RWPE1 (cell line): ENCODE data around the gene PLPP3.

Experiments used
- CTCF ChIA-PET: fragments of 350-600 bp; sonication (Branson Sonifier 250); formaldehyde crosslinking; extraction: SDS; loops from one replicate; lab custom pipeline; 2021; lab: Yijun Ruan, JAX
- POLR2A ChIA-PET: fragments of 400-600 bp; formaldehyde crosslinking; extraction: SDS; loops from one replicate; lab custom pipeline; 2020; ENCODE audit warnings: antibody characterized with exemption; ENCODE audit not compliant: low non-redundant PET; lab: Yijun Ruan, JAX
- DNase-seq: peaks from one replicate; pipeline ENCODE4 v3.0.0; 2012; ENCODE audit warnings: low spot score
- H3K27ac ChIP-seq: fragments of 450-650 bp; 2 replicates; pipeline ENCODE4 v1.5.1; 2017
- TF ChIP-seq, protein P1 (sequence below): fragments of 450-650 bp; conservative IDR thresholded peaks from 2 replicates; pipeline ENCODE4 v1.5.1; 2017; ENCODE audit warnings: low read depth, mild to moderate bottlenecking

Gene PLPP3

DNA sequence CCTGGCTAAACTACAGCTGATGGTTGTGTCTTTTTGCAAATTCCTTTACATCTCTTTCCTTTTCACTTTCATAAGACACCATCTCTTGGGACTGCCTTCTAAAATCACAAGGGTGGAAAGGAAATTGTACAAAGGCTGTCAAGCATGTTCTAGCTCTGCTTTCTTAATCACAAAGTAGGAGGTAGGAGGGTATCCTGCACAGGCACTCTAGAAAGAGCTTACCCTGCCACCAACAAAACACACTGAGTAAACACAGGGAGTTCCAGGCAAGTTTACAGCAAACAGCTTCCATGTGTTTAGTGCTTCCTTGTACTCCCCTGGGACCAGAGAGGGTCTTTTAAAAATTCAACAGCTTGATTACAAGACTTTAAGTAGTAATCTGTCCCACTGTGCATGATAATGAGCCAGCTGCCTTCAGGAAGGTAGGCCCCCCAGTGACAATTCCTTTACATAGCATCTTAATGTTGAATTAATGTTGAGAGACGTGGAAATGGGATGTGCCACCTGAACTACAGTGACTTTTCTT is 2.4 kb downstream of the PLPP3 start:
- POLR2A ChIA-PET = interaction anchor here (0.5 kb wide), 1 partner anchor 546 kb away, joined by 5 read pairs; no protein-coding TSS in a partner anchor
- DNase-seq = peak; percentile 30
- CTCF ChIA-PET = interaction anchor here (0.6 to 3.5 kb wide), 10 partner anchors 59 to 1147 kb away, joined by 3 to 33 read pairs (median 3); no protein-coding TSS in a partner anchor
- no peak overlapping the region for H3K27ac ChIP-seq
- TF ChIP-seq, protein P1, sequence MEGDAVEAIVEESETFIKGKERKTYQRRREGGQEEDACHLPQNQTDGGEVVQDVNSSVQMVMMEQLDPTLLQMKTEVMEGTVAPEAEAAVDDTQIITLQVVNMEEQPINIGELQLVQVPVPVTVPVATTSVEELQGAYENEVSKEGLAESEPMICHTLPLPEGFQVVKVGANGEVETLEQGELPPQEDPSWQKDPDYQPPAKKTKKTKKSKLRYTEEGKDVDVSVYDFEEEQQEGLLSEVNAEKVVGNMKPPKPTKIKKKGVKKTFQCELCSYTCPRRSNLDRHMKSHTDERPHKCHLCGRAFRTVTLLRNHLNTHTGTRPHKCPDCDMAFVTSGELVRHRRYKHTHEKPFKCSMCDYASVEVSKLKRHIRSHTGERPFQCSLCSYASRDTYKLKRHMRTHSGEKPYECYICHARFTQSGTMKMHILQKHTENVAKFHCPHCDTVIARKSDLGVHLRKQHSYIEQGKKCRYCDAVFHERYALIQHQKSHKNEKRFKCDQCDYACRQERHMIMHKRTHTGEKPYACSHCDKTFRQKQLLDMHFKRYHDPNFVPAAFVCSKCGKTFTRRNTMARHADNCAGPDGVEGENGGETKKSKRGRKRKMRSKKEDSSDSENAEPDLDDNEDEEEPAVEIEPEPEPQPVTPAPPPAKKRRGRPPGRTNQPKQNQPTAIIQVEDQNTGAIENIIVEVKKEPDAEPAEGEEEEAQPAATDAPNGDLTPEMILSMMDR = peak; percentile 44

DNA sequence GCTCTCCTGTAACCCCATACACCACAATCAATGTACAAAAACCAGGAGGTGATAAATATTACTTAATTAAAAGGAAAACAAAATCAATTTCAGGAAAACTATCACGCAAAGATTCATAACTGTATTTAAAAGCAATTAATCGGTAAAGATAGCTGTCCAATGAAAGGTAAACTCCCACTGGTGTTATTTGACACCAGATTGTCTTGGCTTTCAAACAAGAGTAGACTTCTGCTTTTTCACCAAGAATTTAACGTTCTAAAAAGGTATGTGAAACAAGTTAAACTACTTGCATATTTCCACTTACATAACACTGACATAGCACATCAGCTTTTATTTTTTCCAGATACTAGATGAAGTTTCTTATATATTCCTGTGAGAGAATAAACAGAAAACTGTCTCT is 3.5 kb downstream of the PLPP3 start:
- TF ChIP-seq, protein P1 = no peak
- ChIA-PET POLR2A (no interaction called here), CTCF (interaction anchor here (1.1 to 1.9 kb wide), 2 partner anchors 9 to 58 kb away, joined by 3 to 7 read pairs; no protein-coding TSS in a partner anchor)
- H3K27ac ChIP-seq = no peak overlapping the region
- no peak for DNase-seq

DNA sequence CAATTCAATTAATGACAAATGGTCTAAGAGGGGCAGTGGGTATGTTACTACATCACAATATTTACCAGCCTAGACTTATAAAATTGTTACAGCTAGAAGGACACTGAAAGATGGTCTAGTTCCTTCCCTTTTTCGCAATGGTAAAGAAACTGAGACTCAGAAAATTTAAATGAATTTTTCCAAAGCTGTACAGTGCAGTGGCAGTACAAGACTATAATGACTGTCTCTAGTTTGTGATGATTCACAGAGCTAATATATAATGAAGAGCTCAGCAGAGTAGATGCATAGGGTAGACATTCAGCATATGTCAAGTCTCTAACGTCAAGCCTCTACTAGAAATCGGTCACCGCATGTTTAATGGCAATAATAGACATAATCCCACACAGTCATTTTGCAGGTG is 4.6 kb downstream of the PLPP3 start:
- ChIA-PET CTCF (interaction anchor here (1.9 kb wide), 1 partner anchor 10 kb away, joined by 7 read pairs; no protein-coding TSS in a partner anchor), POLR2A (no interaction called here)
- DNase-seq = no peak
- H3K27ac ChIP-seq = no peak overlapping the region
- TF ChIP-seq, protein P1 = no peak

DNA sequence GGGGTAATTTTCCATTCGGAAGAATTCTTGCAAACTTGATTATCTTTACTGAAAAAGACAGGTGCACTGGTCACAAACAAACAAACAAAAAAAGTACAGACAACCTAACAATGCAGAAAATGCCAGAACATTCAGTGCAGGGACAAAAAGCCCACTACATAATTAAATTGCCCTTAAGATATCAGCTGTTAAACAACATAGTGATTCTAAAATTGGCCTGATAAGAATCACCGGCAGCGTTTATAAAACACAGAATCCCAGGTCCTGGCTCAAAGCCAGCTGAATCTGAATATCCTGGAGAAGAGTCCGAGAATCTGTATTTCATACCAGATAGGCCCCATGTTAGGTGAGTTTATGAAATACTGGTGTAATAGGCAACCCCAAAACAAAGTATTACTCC is 6.1 kb downstream of the PLPP3 start:
- ChIA-PET CTCF (interaction anchor here (0.7 kb wide), 2 partner anchors 12 to 78 kb away, joined by 3 read pairs; no protein-coding TSS in a partner anchor), POLR2A (no interaction called here)
- no peak overlapping the region for H3K27ac ChIP-seq
- TF ChIP-seq, protein P1 = no peak
- DNase-seq = no peak

DNA sequence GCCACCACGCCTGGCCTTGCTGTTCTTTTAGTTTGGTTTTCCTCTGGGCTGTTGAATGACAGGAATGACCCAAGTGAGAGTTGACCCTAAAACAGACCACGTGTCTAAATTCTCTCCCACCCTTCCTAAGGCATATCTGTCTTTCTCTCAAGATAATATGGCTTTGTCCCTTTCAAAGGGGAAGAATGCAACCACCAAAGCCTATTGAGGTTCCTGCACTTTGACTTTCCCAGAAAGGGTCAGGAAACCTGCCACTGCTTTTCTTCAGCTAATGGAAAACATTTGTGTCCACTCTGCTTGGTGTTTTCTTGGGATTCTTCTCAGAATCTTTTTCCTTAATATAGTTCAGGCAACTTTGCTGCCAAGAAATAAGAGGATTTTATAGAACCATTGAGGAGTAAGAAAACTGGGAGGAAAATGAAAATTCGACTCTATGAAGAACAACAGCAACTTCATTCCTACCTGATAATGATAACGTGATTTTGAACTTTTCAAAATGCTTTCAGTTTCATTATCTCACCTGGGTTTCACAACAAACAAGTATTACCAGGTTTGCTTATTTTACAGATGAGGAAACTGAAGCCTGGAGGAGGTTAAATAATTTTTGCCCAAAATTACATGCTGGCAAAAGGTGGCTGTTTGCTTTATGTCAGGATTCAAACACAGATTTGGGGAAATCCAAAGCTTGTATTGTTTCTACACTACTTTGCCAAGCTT is 6.9 kb downstream of the PLPP3 start:
- CTCF ChIA-PET = interaction anchor here (0.6 to 0.7 kb wide), 4 partner anchors 13 to 1280 kb away, joined by 3 to 4 read pairs (median 3); no protein-coding TSS in a partner anchor
- POLR2A ChIA-PET = no interaction called here
- no peak overlapping the region for H3K27ac ChIP-seq
- TF ChIP-seq, protein P1 = no peak
- no peak for DNase-seq

DNA sequence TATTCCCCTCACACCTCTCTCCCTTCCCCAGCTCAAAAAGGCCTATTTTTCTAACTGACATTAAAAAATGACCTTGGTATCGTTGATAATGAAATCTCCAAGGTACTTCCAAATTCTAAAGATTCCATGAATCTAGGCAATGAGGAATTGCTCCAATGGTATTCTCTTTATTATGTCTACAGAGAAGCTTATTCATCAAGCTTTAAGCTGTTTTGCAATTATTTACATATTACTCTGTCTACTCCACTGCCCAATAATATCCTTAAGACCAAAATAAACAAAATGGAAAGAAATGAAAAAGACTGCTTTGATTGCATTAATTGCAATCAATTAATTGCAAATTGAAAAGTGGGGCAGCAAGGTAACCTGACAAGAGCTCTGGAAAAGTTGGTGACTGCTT is 7.9 kb downstream of the PLPP3 start:
- CTCF ChIA-PET = no interaction called here
- no peak for DNase-seq
- POLR2A ChIA-PET = no interaction called here
- H3K27ac ChIP-seq = no peak overlapping the region
- TF ChIP-seq, protein P1 = no peak
